Epithelial cell of proximal tubule (primary cell): ENCODE measurements around the gene MOGAT3. TPM values are rescaled to one million over a fixed set of nuclear protein-coding genes. Genes with fewer than 3 reads are reported as not detected.

Source experiments
- DNase-seq: peaks from one replicate; pipeline ENCODE4 v3.0.0-alpha.2; 2011; ENCODE audit warnings: low read depth
- H3K4me3 ChIP-seq: 2 replicates; pipeline ENCODE4 v1.5.1; 2011; ENCODE audit warnings: low read depth, mild to moderate bottlenecking, low read length
- CTCF ChIP-seq: conservative IDR thresholded peaks from 2 replicates; pipeline ENCODE4 v1.5.1; 2012; ENCODE audit warnings: low read depth, mild to moderate bottlenecking, low read length
- total RNA-seq: library from RNA; depleted of rRNA; stranded (reverse); fragments of >200 nt; gene quantifications from 2 replicates; pipeline ENCODE4 v1.2.3, GENCODE V29; 2015

The MOGAT3 gene, protein sequence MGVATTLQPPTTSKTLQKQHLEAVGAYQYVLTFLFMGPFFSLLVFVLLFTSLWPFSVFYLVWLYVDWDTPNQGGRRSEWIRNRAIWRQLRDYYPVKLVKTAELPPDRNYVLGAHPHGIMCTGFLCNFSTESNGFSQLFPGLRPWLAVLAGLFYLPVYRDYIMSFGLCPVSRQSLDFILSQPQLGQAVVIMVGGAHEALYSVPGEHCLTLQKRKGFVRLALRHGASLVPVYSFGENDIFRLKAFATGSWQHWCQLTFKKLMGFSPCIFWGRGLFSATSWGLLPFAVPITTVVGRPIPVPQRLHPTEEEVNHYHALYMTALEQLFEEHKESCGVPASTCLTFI
- total RNA-seq, result not detected in 2 replicates

GRCh38 chr7:101200862-101201599, at the start of gene MOGAT3:
MOGAT3 (minus strand) TSS chr7:101201036; CDS start chr7:101200854, 182 bp downstream.
- no peak for DNase-seq
- TF ChIP-seq CTCF, result no peak
- peak within 1 kb of the TSS; percentile 14 for H3K4me3 ChIP-seq

DNA sequence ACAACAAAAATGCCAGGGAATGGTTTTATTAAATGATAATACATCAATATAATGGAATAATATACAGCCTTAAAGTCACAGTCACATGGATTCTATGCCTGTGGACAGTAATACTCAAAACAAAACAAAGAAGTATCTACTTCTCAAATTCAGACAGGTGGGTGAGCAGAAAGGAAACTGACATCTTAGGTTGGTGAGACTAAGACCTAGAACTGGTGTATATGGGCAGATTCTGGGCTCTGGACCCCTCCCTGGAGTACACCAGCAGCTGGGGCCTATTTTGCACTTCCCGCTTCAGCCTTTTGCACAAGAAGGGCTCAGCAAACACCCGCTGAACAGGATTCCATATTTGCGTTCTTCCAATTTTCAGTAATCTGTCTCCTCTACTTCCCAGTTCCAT, 49.5 kb upstream of the MOGAT3 start:
- no peak overlapping the region for H3K4me3 ChIP-seq
- no peak for DNase-seq

DNA sequence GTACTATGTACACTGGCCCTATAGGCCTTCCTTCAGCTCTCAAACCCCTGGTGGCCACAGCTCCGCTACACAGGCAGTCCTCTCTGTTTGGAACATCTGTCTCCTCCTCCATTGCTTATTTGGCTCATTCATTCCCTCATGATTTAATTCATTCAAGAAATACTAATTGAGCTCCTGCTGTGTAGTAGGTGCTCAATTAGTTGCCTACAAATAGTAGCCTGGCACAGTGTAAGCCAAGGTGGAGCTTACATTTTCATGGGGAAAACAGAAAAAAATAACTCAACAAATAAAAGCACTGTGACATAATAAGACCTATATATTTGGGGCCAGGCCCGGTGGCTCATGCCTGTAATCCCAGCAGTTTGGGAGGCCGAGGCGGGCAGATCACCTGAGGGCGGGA, 47.4 kb upstream of the MOGAT3 start:
- TF ChIP-seq CTCF, result no peak
- H3K4me3 ChIP-seq, result no peak overlapping the region
- DNase-seq, result no peak

More for the DNA sequence above, 49.5 kb upstream of the MOGAT3 start:
- TF ChIP-seq CTCF, result no peak

GRCh38 chr7:101245147-101245668, 44.4 kb upstream of the MOGAT3 start:
- no peak for TF ChIP-seq CTCF

DNA sequence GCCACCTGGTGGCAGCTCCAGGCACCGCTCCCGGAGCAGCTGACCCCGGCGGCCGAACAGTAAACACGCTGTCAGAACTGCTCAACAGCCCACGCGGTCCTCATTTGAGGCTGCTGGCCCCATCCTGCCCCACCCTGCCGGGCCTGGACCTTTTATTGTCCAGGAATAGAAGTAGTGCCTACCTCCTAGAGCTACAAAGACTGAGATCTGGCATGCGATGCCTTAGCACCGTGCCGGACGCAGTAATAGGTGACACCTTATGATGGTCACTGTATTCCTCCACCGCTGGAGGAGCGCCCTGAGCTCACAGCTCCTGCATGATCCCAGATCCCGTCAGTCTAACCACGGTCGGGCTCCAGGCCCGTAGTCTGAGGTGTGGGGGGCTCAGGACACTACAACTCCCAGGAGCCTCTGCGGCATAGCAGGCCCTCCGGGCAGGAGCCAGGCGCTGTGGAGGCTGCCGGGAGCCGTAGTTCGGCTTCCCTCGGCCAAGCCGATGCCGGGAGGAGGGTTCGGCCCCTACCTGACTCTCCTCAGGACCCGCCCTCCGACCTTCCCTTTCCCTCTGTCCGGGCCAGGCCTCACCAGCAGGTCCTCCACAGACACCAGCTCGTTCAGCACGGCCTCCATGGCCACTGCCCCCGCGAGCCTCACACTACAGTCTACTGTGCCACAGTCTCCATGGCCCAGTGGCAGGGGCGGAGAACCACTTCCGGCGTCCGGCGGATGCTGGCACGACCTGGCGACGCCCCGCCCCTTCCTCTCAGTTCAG, 43.7 kb upstream of the MOGAT3 start, which contains the start of gene FIS1:
FIS1 (minus strand) TSS at position 707 of the 772 bp plus-strand sequence; CDS start at position 630, 77 bp downstream.
- TF ChIP-seq CTCF, result peak; percentile 84
- peak within 1 kb of the TSS; percentile 95 for H3K4me3 ChIP-seq
- peak; percentile 38 for DNase-seq

More at GRCh38 chr7:101245147-101245668, 44.4 kb upstream of the MOGAT3 start:
- no peak for DNase-seq
- H3K4me3 ChIP-seq, result peak overlapping the region; percentile 95

DNA sequence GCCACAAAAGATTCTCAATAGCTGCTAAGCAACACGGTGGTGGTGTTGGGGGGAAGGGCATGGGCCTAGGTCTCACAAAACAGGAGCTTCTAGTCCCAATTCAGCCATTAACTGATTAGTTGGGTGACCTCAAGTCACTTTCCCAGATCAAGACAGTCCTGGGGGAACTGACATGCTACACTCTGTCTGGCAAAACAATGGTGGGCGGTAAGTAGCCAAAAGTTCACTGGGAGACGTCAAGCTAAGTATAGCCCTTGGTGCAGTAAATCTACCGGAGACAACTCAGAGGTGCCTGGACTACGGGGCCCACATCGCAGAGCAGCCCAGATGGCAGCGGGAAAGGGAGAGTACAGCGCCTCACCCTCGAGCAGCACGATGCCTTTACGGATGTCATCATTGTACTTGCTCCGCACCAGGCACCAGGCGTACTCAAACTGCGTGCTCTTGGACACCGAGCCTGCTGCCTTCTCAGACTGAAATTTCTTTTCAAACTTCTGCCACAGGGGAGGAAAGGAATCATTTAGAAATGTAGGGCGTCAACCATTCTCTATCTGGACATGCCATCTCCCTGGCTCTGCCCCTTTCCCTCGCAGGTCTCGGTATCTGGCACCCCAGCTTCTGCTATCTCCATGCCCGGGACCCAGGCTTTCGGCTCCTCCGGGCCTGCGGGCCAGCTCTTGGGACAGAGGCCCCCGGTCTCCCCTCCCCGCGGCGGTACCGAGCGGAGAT, 43.0 kb upstream of the MOGAT3 start:
- no peak for DNase-seq
- H3K4me3 ChIP-seq, result peak overlapping the region; percentile 95
- no peak for TF ChIP-seq CTCF
